Activated CD4-positive, alpha-beta T cell treated with anti-CD3 and anti-CD28 coated beads for 48 hours (primary cell): ENCODE results near the gene EXOC3.
"Not testable (repeated sequence)": the region's sequence is repeated elsewhere in the genome, so short reads cannot be mapped to it uniquely, and the experiment has no call there.

Experiments
- DNase-seq: peaks from one replicate; pipeline ENCODE4 v3.0.0-alpha.2; 2020

Gene EXOC3

GRCh38 chr5:507986-508575, 65.1 kb downstream of the EXOC3 start:
- not testable (repeated sequence) for DNase-seq

DNA sequence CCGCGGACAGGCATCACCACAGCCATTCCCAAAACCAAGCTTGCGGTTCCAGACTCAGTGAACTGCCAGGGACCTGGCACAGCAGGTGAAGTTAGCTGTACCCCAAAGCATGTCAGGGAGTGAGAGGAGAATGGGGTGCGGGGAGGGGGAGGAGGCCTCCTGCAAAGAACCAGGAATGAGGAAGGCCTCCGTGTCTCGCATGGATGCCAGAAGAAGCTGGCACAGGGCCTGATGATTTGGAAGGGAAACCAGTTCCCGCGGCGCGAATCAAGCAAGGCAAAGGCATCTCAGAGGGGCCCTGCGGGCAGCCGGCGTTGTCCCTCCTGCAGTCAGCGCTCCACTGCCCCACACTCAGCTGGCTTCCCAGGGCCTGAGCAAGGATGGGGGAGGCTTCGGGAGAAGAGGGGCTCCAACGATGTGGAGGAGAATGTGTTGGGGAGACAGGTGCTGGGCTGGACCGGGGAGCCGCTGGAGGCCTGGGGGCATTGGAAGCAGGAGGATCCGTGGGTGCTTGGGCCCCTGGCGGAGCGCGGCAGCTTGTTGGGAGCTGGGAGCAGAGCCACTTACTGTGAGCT, 66.7 kb downstream of the EXOC3 start:
- no peak for DNase-seq

DNA sequence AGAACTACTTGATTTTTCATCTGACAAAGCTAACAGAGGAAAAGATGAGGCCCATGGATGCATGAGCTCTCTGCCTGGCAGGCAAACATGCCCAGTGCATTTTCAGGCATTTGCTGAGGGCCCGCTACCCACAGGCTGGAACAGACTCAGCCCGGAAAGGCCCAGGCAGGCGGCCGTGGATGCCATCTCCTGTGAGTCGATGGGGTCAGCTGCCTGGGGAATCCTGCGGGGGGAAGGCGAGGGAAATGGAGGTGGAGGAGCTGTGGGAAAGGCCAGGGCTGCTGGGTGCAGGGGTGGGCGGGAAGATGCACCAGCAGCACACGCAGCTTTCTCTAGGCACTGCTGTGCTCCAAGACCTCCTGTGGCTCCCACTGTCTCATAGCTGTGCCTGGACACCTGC, 67.5 kb downstream of the EXOC3 start:
- no peak for DNase-seq

- DNase-seq = no peak
These were observed 68.5 kb downstream of the EXOC3 start for GRCh38 chr5:511476-511875.

DNA sequence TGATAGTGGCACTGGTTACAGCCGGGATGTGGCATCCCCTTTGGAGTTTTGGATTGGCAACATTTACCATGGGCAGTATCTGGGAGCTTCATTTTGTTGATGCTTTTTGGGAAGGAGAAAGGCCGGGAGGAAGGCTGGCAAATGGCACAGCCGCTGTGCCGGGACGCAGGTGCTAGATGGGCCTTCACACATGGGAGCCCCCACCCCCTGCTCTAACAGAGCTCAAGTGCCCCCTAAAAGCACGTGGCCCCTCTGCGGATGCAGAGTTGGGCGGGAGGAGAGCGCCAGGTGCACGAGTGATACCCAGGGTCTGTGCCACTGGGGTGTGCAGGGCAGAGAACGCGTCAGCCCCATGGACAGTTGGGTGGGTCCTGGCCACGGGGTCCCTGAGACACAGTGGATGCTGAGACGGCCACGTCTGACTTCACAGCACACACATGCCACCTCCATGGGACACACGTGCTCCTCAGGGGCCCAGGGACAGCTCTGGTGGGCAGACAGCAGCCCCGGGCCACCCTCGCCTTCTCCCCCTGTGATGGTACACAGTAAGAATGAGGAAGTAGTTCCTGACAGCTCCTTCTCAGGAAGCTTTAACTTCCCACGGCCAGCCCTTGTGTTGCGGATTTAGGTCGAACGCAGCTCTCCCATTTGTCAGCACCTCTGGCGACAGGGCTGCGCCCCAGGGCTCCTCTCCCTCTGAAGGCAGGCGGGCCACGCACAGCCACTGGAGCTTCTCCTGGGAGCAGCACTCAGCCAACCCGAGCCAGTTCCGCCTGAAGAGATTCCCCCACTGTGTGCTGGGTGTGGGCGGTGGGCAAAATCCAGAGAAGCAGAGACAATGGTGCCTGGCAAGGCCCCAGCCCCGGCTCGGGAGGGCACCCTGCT, 70.5 kb downstream of the EXOC3 start:
- no peak for DNase-seq

- DNase-seq = no peak
These were observed 71.1 kb downstream of the EXOC3 start for GRCh38 chr5:514101-514485.

DNA sequence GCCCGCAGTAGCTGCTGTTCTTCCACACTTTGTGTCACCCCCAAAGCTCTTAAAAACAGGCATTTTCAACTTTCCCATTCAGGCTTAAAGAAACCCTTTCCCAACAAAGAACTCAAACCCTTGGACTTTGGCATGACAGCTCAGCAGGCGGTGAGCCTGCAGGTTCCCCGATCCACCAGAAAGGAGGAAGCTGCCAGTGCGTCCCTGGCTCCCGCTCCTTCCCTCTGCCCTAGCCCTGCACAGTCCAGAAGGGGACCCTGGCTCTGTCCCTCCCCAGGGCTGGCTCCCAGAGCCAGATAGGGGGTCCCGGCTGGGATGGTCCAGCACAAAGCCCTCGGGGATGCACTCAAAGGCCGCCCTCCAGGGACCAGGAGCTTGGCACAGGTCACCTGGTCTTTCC, 71.7 kb downstream of the EXOC3 start:
- no peak for DNase-seq

DNA sequence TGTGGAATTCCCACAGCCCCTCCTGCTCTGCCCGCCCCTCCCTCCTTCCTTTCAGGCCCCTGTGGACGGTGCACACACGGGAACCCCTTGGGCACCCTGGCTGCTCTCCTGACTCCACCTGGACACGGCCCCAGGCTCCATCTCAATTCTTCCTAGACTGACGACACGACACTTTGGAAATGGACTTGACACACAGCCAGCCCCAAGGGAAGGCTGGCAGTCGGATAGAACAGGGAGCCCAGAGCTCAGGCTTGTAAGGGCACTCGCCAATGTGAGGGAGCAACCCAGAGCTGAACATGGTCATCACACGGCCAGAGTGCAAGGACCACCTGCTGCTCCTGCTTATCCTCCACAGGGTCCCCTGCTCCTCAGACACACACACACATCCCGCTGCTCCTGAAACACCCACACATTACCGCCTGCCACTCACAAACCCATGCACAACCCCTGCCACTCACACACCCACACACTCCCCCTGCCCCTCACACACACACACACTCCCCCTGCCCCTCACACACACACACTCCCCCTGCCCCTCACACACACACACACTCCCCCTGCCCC, 72.4 kb downstream of the EXOC3 start:
- no peak for DNase-seq

DNA sequence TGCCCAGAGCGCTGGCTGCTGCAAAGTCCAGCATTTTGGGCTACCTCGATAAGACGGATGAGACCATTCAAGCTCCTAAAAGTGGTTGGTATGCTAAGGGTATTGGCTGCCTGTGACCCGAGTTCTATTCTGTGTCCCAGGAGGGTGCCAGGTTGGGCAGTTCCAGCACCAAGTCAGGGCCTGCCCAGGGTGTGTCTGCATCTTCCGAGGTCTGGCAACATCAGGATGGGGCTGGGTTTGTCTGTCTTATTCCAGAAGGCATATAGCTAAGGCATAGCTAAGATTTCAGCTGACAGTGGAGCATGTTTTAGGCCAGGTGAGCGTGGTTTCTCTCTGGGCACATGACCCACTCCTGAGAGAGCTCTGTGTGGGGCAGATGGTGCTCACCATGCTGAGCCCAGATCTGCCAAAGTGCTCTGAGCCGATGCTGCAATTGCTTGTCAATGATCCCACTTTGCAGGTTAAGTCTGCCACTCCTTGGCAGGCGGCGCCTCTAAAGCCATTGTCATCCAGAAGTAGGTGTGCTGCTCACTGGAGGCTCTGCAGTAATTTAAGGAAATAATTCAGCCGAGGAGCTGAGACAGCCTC, 73.5 kb downstream of the EXOC3 start:
- no peak for DNase-seq
